Cardiac muscle cell (in vitro differentiated cells and primary cell): Measurements from ENCODE around the gene GALNT14. TPM values are rescaled to one million over a fixed set of nuclear protein-coding genes. Genes with fewer than 3 reads are reported as not detected.

Source experiments
- DNase-seq, 2 donors: peaks; one replicate each; pipeline versions ENCODE4 v3.0.0 to v3.0.0-alpha.2; 2010 to 2017; ENCODE audit warnings: low read depth in 1 of 2, low spot score in 1 of 2
- H3K27ac ChIP-seq: fragments of 200-600 bp; sonication (generic); 2 replicates; pipeline ENCODE4 v1.5.1; 2016
- H3K27me3 ChIP-seq: fragments of 200-600 bp; sonication (generic); 2 replicates; pipeline ENCODE4 v1.6.0; 2016; ENCODE audit warnings: control low read depth
- H3K36me3 ChIP-seq: fragments of 200-600 bp; sonication (generic); 2 replicates; pipeline ENCODE4 v1.5.1; 2016; ENCODE audit warnings: control low read depth
- H3K4me1 ChIP-seq: fragments of 200-600 bp; sonication (generic); 2 replicates; pipeline ENCODE4 v1.8.1; 2017; ENCODE audit warnings: low read depth, mild to moderate bottlenecking, mixed run types
- H3K4me3 ChIP-seq: fragments of 200-600 bp; sonication (generic); 2 replicates; pipeline ENCODE4 v1.5.1; 2016; ENCODE audit warnings: mild to moderate bottlenecking
- H3K9me3 ChIP-seq: fragments of 200-600 bp; sonication (generic); 2 replicates; pipeline ENCODE4 v1.5.1; 2017; ENCODE audit warnings: low read depth, mild to moderate bottlenecking, control low read depth
- CTCF ChIP-seq: IDR thresholded peaks from 2 replicates; pipeline ENCODE4 v1.5.1; 2012; ENCODE audit warnings: low read depth, mild to moderate bottlenecking, low read length
- polyA plus RNA-seq: library from polyadenylated mRNA; unstranded; fragments of >200 nt; fragmentation: Nextera tagmentation; extraction: Ambion mirVana; gene quantifications from 2 replicates; pipeline ENCODE4 v1.2.1, GENCODE V29; 2016
- total RNA-seq: library from RNA; depleted of rRNA; stranded (reverse); fragments of >200 nt; gene quantifications from 2 replicates; pipeline ENCODE4 v1.2.3, GENCODE V29; 2016

Gene GALNT14
- total and polyA plus RNA-seq, 2 experiments from 2014 or later, result 0.84 to 1.1 TPM

- no peak overlapping the region for H3K27ac ChIP-seq
- H3K9me3 ChIP-seq, result no peaks in the 10 kb centered on the region
- peak; percentile 95 for TF ChIP-seq CTCF
- DNase-seq, result peak; percentile 69 to 75
- no peaks in the 10 kb centered on the region for H3K4me1 ChIP-seq
- no peak overlapping the region for H3K4me3 ChIP-seq
- H3K36me3 ChIP-seq, result no peaks in the 10 kb centered on the region
- H3K27me3 ChIP-seq, result peaks cover 20% of the 10 kb centered on the region
Observed at GRCh38 chr2:31170071-31170698, 31.9 kb upstream of the GALNT14 start.

GRCh38 chr2:31168291-31168690 lies 30.1 kb upstream of the GALNT14 start:
- no peak overlapping the region for H3K4me3 ChIP-seq
- no peaks in the 10 kb centered on the region for H3K36me3 ChIP-seq
- H3K27ac ChIP-seq, result no peak overlapping the region
- H3K27me3 ChIP-seq, result peaks cover 20% of the 10 kb centered on the region
- no peak for DNase-seq
- TF ChIP-seq CTCF, result no peak
- no peaks in the 10 kb centered on the region for H3K4me1 ChIP-seq
- H3K9me3 ChIP-seq, result no peaks in the 10 kb centered on the region

- TF ChIP-seq CTCF, result no peak
- peaks cover 10% of the 10 kb centered on the region for H3K27me3 ChIP-seq
- no peaks in the 10 kb centered on the region for H3K9me3 ChIP-seq
- H3K27ac ChIP-seq, result no peak overlapping the region
- no peaks in the 10 kb centered on the region for H3K4me1 ChIP-seq
- no peak overlapping the region for H3K4me3 ChIP-seq
- no peak for DNase-seq
- H3K36me3 ChIP-seq, result no peaks in the 10 kb centered on the region
Observed at GRCh38 chr2:31166925-31167324, 28.7 kb upstream of the GALNT14 start.

GRCh38 chr2:31163011-31163539 lies 24.8 kb upstream of the GALNT14 start:
- no peaks in the 10 kb centered on the region for H3K27me3 ChIP-seq
- H3K9me3 ChIP-seq, result no peaks in the 10 kb centered on the region
- H3K4me1 ChIP-seq, result no peaks in the 10 kb centered on the region
- no peaks in the 10 kb centered on the region for H3K36me3 ChIP-seq
- no peak for DNase-seq
- no peak overlapping the region for H3K4me3 ChIP-seq
- H3K27ac ChIP-seq, result no peak overlapping the region
- TF ChIP-seq CTCF, result no peak

- no peak for TF ChIP-seq CTCF
- Histone ChIP-seq H3K9me3 (no peaks in the 10 kb centered on the region), H3K4me3 (no peak overlapping the region), H3K36me3 (no peaks in the 10 kb centered on the region), H3K27ac (no peak overlapping the region), H3K27me3 (no peaks in the 10 kb centered on the region), H3K4me1 (no peaks in the 10 kb centered on the region)
- no peak for DNase-seq
Observed at GRCh38 chr2:31161637-31162036, 23.4 kb upstream of the GALNT14 start.
